Activated T-helper 2 cell treated with anti-CD3 and anti-CD28 coated beads, Interferon-gamma antibody, Interleukin-2, Interleukin-4, amounts not matched to agents 10 μg/mL and 5 μg/mL and 100 μg/mL, durations not matched to agents 14 hours and 24 hours and 36 hours (primary cell): ENCODE measurements around the gene TMTC3. TPM values are rescaled to one million over a fixed set of nuclear protein-coding genes. Genes with fewer than 3 reads are reported as not detected.

Experiments
- DNase-seq: peaks from one replicate; pipeline ENCODE4 v3.0.0; 2021; ENCODE audit warnings: low spot score
- H3K27ac Mint-ChIP-seq: one replicate; pipeline ENCODE4 v1.8.0; 2021; ENCODE audit warnings: mixed read lengths
- H3K27me3 Mint-ChIP-seq: one replicate; pipeline ENCODE4 v1.8.0; 2021; ENCODE audit warnings: low read depth, mixed read lengths
- H3K36me3 Mint-ChIP-seq: one replicate; pipeline ENCODE4 v1.8.0; 2021; ENCODE audit warnings: low read depth, mixed read lengths
- H3K4me1 Mint-ChIP-seq: one replicate; pipeline ENCODE4 v1.8.0; 2021; ENCODE audit warnings: low read depth, mixed read lengths
- H3K4me3 Mint-ChIP-seq: one replicate; pipeline ENCODE4 v1.8.0; 2021; ENCODE audit warnings: low read depth, mild to moderate bottlenecking, moderate library complexity, mixed read lengths
- H3K9me3 Mint-ChIP-seq: one replicate; pipeline ENCODE4 v1.8.0; 2021; ENCODE audit warnings: mixed read lengths
- intact Hi-C: fragments of 100-400 bp; cut with micrococcal nuclease; formaldehyde crosslinking; loops from one replicate; pipeline ENCODE4 v1.15.1; 2023
- total RNA-seq: library from RNA; stranded (reverse); gene quantifications from 2 replicates; pipeline ENCODE4 v1.2.3, GENCODE V29; 2022

TMTC3 gene
- total RNA-seq, 1 donor from 2014 or later = 7.2 TPM

GRCh38 chr12:88238406-88238805 is 96.3 kb downstream of the TMTC3 start:
- H3K27ac Mint-ChIP-seq = peak overlapping the region; percentile 47
- peaks cover 24% of the 10 kb centered on the region for H3K9me3 Mint-ChIP-seq
- H3K36me3 Mint-ChIP-seq = peaks cover 10% of the 10 kb centered on the region
- no peaks in the 10 kb centered on the region for H3K27me3 Mint-ChIP-seq
- H3K4me3 Mint-ChIP-seq = no peak overlapping the region
- peaks cover 53% of the 10 kb centered on the region for H3K4me1 Mint-ChIP-seq
- no peak for DNase-seq
- intact Hi-C loops = loop anchor here (5.0 kb wide), 3 partner anchors 51 to 1139 kb away; no protein-coding TSS in a partner anchor

- H3K36me3 Mint-ChIP-seq = peaks cover 10% of the 10 kb centered on the region
- no peak overlapping the region for H3K4me3 Mint-ChIP-seq
- H3K9me3 Mint-ChIP-seq = peaks cover 24% of the 10 kb centered on the region
- no peak for DNase-seq
- H3K27me3 Mint-ChIP-seq = no peaks in the 10 kb centered on the region
- peak overlapping the region; percentile 93 for H3K27ac Mint-ChIP-seq
- peaks cover 42% of the 10 kb centered on the region for H3K4me1 Mint-ChIP-seq
- intact Hi-C loops = loop anchor here (1.0 to 10.0 kb wide), 4 partner anchors 57 to 207 kb away; partner anchors contain the start of genes CEP290 and TMTC3
These were observed 99.9 kb downstream of the TMTC3 start for GRCh38 chr12:88241862-88242570.

- no peak for DNase-seq
- intact Hi-C loops = loop anchor here (1.0 to 10.0 kb wide), 4 partner anchors 57 to 208 kb away; partner anchors contain the start of genes CEP290 and TMTC3
These were observed 100.4 kb downstream of the TMTC3 start for GRCh38 chr12:88242571-88242925.

GRCh38 chr12:88242939-88243338 is 100.8 kb downstream of the TMTC3 start:
- intact Hi-C loops = loop anchor here (1.0 to 10.0 kb wide), 4 partner anchors 56 to 208 kb away; partner anchors contain the start of genes CEP290 and TMTC3
- Mint-ChIP-seq H3K4me3 (no peak overlapping the region), H3K27ac (peak overlapping the region; percentile 93), H3K4me1 (peaks cover 34% of the 10 kb centered on the region), H3K36me3 (peaks cover 10% of the 10 kb centered on the region), H3K27me3 (no peaks in the 10 kb centered on the region), H3K9me3 (peaks cover 24% of the 10 kb centered on the region)
- DNase-seq = no peak

More at GRCh38 chr12:88242571-88242925, 100.4 kb downstream of the TMTC3 start:
- Mint-ChIP-seq H3K27ac (peak overlapping the region; percentile 93), H3K4me3 (no peak overlapping the region), H3K27me3 (no peaks in the 10 kb centered on the region), H3K36me3 (peaks cover 10% of the 10 kb centered on the region), H3K9me3 (peaks cover 24% of the 10 kb centered on the region), H3K4me1 (peaks cover 37% of the 10 kb centered on the region)

- Mint-ChIP-seq H3K9me3 (peaks cover 24% of the 10 kb centered on the region), H3K27me3 (no peaks in the 10 kb centered on the region), H3K4me3 (no peak overlapping the region), H3K36me3 (peaks cover 10% of the 10 kb centered on the region), H3K27ac (peak overlapping the region; percentile 93), H3K4me1 (peaks cover 25% of the 10 kb centered on the region)
- intact Hi-C loops = loop anchor here (2.0 to 10.0 kb wide), 2 partner anchors 101 to 209 kb away; partner anchors contain the start of genes CEP290 and TMTC3
- no peak for DNase-seq
These were observed 101.9 kb downstream of the TMTC3 start for GRCh38 chr12:88243982-88244381.

- Mint-ChIP-seq H3K27me3 (peaks cover 2% of the 10 kb centered on the region), H3K27ac (no peak overlapping the region), H3K4me1 (peaks cover 24% of the 10 kb centered on the region), H3K4me3 (no peak overlapping the region), H3K36me3 (peaks cover 5% of the 10 kb centered on the region), H3K9me3 (peaks cover 13% of the 10 kb centered on the region)
- intact Hi-C loops = loop anchor here (10.0 kb wide), 1 partner anchor 211 kb away; a partner anchor contains a TSS
- no peak for DNase-seq
These were observed 103.8 kb downstream of the TMTC3 start for GRCh38 chr12:88245905-88246304.

- Mint-ChIP-seq H3K27me3 (peaks cover 2% of the 10 kb centered on the region), H3K4me3 (no peak overlapping the region), H3K9me3 (peaks cover 9% of the 10 kb centered on the region), H3K36me3 (no peaks in the 10 kb centered on the region), H3K27ac (no peak overlapping the region), H3K4me1 (peaks cover 14% of the 10 kb centered on the region)
- no peak for DNase-seq
- intact Hi-C loops = loop anchor here (10.0 kb wide), 1 partner anchor 212 kb away; a partner anchor contains a TSS
These were observed 105.1 kb downstream of the TMTC3 start for GRCh38 chr12:88247241-88247643.

GRCh38 chr12:88248606-88249005 is 106.5 kb downstream of the TMTC3 start:
- DNase-seq = no peak
- intact Hi-C loops = loop anchor here (10.0 kb wide), 1 partner anchor 214 kb away; a partner anchor contains a TSS
- Mint-ChIP-seq H3K36me3 (no peaks in the 10 kb centered on the region), H3K9me3 (peaks cover 9% of the 10 kb centered on the region), H3K27me3 (peaks cover 2% of the 10 kb centered on the region), H3K27ac (no peak overlapping the region), H3K4me3 (no peak overlapping the region), H3K4me1 (peaks cover 2% of the 10 kb centered on the region)

Other genes starting within 250 kb of the TMTC3 start
- not detected in 2 replicates for gene C12orf50, start 112.9 kb upstream of the TMTC3 start, total RNA-seq
- 16.0 TPM in 2 replicates for gene CEP290, start 219 bp upstream of the TMTC3 start, total RNA-seq